ENCODE results near the gene CASZ1. TPM values are rescaled to one million over a fixed set of nuclear protein-coding genes. Genes with fewer than 3 reads are reported as not detected.

The CASZ1 gene, protein sequence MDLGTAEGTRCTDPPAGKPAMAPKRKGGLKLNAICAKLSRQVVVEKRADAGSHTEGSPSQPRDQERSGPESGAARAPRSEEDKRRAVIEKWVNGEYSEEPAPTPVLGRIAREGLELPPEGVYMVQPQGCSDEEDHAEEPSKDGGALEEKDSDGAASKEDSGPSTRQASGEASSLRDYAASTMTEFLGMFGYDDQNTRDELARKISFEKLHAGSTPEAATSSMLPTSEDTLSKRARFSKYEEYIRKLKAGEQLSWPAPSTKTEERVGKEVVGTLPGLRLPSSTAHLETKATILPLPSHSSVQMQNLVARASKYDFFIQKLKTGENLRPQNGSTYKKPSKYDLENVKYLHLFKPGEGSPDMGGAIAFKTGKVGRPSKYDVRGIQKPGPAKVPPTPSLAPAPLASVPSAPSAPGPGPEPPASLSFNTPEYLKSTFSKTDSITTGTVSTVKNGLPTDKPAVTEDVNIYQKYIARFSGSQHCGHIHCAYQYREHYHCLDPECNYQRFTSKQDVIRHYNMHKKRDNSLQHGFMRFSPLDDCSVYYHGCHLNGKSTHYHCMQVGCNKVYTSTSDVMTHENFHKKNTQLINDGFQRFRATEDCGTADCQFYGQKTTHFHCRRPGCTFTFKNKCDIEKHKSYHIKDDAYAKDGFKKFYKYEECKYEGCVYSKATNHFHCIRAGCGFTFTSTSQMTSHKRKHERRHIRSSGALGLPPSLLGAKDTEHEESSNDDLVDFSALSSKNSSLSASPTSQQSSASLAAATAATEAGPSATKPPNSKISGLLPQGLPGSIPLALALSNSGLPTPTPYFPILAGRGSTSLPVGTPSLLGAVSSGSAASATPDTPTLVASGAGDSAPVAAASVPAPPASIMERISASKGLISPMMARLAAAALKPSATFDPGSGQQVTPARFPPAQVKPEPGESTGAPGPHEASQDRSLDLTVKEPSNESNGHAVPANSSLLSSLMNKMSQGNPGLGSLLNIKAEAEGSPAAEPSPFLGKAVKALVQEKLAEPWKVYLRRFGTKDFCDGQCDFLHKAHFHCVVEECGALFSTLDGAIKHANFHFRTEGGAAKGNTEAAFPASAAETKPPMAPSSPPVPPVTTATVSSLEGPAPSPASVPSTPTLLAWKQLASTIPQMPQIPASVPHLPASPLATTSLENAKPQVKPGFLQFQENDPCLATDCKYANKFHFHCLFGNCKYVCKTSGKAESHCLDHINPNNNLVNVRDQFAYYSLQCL (N-terminal part only)
- 1 to 10 TPM; 1.7 to 2.0 TPM for total RNA-seq

DNA sequence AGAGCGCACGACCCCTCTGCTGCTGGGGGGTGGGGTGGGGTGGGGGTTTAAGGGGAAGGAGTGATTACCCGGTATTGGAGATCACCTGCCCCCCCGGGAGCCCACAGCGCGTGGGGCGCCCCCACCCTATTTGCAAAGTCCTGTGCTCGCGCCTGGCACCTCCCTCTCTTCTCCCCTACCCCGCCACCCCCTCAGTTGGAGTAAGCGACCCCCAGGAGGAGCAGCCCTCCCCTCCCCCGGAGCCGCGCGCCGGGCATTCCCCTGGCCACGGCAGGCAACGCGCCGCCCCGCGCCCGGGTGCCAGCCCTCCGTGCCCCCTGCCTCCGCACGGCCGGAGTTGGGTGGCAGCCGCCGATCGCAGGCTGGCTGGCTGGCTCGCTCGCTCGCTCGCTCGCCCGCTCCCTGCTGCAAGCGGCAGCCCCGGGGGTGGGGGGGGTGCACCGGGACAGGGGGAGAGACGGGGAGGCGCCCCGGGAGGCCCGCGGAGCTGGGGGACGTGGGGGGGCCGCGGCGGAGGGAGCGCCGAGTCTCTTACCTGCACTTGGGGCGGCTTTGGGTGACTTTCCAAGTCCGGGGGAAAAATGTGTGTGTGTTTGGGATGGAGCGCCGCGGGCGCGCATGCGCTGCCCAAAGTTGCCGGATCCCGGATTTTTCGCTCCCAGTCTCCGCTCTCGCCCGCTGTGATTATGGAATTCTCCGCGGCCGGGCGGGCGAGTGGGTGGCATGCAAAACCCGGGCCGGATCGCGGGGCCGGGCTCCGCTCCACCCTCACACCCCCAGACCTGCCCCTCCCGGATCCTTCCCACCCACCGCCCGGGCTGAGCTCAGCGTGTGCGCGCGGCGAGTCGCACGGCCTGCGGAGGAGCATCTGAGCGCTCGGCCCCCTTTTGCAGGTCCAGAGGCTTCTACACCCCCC is at the start of gene CASZ1:
Gene CASZ1, minus strand, starts transcription at position 618 of the 916 bp plus-strand sequence. CDS start 102,757 bp downstream, outside the sequence.
- Mint-ChIP-seq H3K4me3 (no peak within 1 kb of the TSS), H3K27ac (no peak within 1 kb of the TSS), H3K4me1 (ENCODE audit: low read depth) (peaks cover 16% of the 10 kb centered on the region), H3K36me3 (ENCODE audit: low read depth) (no peaks in the 10 kb centered on the region), H3K27me3 (ENCODE audit: low read depth) (peaks cover 53% of the 10 kb centered on the region), H3K9me3 (no peaks in the 10 kb centered on the region)
- CTCF ChIA-PET, result no interaction called here
- intact Hi-C loops (cut with micrococcal nuclease), result loop anchor here (10.0 kb wide), 1 partner anchor 281 kb away; no protein-coding TSS in a partner anchor
- DNase-seq, result no peak

DNA sequence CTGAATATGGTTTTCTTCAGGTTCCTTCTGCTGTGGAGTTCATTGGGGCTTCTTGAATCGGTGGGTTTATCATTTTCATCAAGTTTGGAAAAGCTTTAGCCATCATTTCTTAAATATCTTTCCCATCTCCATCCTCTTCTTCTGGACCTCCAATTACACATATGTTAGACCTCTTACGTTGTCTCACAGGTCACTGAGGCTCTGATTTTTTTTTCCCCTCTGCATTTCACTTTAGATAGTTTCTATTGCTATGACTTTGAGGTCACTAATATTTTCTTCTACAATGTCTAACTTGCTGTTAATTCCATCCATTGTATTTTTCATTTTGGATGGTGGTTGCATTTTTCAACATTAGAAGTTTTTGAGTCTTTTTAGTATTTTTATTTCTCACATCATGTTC is 47.3 kb upstream of the CASZ1 start:
- H3K9me3 Mint-ChIP-seq, result peaks cover 8% of the 10 kb centered on the region
- intact Hi-C loops (cut with micrococcal nuclease), result no loop called here
- H3K27ac Mint-ChIP-seq, result no peak overlapping the region
- peaks cover 2% of the 10 kb centered on the region for H3K36me3 Mint-ChIP-seq (ENCODE audit: low read depth)
- no peaks in the 10 kb centered on the region for H3K4me1 Mint-ChIP-seq (ENCODE audit: low read depth)
- peaks cover 4% of the 10 kb centered on the region for H3K27me3 Mint-ChIP-seq (ENCODE audit: low read depth)
- no peak overlapping the region for H3K4me3 Mint-ChIP-seq
- CTCF ChIA-PET, result interaction anchor here (0.8 kb wide), 1 partner anchor 649 kb away, joined by 4 read pairs; no protein-coding TSS in a partner anchor
- no peak for DNase-seq

DNA sequence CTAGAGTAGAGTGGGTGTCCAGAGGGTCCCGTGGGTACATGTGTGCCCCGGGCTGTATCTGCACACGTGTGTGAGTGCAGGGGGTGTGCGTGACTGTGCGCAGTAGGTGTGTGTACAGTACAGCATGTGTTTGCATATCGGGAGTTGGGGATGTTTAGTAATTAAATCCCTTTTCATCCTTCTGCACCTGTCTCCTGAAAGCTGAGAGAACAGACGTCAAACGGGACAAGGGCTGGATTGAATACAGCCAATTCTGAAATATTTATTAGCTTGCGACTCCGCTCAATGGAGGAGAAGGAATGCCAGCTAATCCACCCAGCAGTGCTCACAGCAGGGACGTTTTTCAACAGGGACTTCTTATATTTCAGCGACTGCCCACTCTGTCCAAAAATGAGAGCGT is 44.7 kb upstream of the CASZ1 start:
- peaks cover 15% of the 10 kb centered on the region for H3K27me3 Mint-ChIP-seq (ENCODE audit: low read depth)
- intact Hi-C loops (cut with micrococcal nuclease), result no loop called here
- H3K4me1 Mint-ChIP-seq (ENCODE audit: low read depth), result peaks cover 1% of the 10 kb centered on the region
- no peak overlapping the region for H3K4me3 Mint-ChIP-seq
- H3K36me3 Mint-ChIP-seq (ENCODE audit: low read depth), result peaks cover 2% of the 10 kb centered on the region
- CTCF ChIA-PET, result no interaction called here
- H3K9me3 Mint-ChIP-seq, result peaks cover 8% of the 10 kb centered on the region
- DNase-seq, result no peak
- no peak overlapping the region for H3K27ac Mint-ChIP-seq

DNA sequence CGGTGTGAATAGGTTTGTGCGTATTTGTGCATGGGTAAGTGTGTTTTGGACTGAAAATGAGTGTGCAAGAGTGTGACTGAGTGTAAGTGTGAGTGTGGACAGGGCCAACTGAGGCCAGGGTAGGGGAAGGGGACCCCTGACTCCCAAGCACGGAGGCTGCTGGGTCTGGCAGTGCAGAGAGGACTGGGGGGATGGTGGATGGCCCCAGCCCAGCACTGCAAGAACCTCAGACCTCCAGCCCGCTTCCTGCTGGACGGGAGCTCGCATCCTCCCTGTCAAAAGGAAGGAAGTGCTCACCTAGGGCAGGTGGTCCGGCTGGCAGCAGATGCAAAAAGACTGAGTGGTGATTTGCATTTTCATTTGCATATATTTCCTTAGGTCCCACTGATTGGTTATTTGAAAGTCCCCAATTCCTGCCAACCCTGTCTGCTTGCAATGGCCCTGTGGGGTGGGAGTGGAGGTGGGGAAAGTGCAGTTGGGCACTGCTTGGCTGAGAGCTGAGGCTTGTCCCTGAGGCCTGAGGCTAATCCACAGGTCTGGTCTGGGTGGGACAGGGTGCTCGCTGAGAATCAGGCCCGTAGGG is 42.8 kb upstream of the CASZ1 start:
- intact Hi-C loops (cut with micrococcal nuclease), result no loop called here
- H3K9me3 Mint-ChIP-seq, result peaks cover 7% of the 10 kb centered on the region
- no peak overlapping the region for H3K4me3 Mint-ChIP-seq
- peaks cover 2% of the 10 kb centered on the region for H3K36me3 Mint-ChIP-seq (ENCODE audit: low read depth)
- H3K4me1 Mint-ChIP-seq (ENCODE audit: low read depth), result peaks cover 1% of the 10 kb centered on the region
- H3K27me3 Mint-ChIP-seq (ENCODE audit: low read depth), result peaks cover 24% of the 10 kb centered on the region
- no peak overlapping the region for H3K27ac Mint-ChIP-seq
- DNase-seq, result no peak
- CTCF ChIA-PET, result no interaction called here

DNA sequence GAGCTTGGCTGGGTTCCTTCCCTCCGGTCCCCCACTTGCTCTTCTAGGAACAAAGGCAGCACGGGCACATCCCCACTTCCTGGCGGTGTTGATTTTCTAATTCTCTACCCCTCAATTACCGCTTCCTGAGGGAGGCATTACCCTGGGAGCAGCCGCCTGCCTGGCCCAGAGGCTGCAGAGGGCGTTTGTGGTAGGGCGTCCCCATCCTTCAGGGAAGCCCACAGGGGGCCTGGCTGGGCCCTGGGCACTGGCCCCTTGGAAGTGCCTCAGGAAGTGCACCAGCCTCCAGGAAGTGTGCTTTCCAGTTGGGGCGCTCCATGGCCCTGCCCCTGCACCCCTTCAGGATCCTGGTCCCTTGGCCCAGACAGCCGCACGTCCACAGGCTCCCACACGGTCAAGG is 42.1 kb upstream of the CASZ1 start:
- peaks cover 30% of the 10 kb centered on the region for H3K27me3 Mint-ChIP-seq (ENCODE audit: low read depth)
- no peak overlapping the region for H3K27ac Mint-ChIP-seq
- intact Hi-C loops (cut with micrococcal nuclease), result no loop called here
- no peak overlapping the region for H3K4me3 Mint-ChIP-seq
- no peak for DNase-seq
- CTCF ChIA-PET, result no interaction called here
- no peaks in the 10 kb centered on the region for H3K9me3 Mint-ChIP-seq
- no peaks in the 10 kb centered on the region for H3K36me3 Mint-ChIP-seq (ENCODE audit: low read depth)
- H3K4me1 Mint-ChIP-seq (ENCODE audit: low read depth), result peaks cover 1% of the 10 kb centered on the region

DNA sequence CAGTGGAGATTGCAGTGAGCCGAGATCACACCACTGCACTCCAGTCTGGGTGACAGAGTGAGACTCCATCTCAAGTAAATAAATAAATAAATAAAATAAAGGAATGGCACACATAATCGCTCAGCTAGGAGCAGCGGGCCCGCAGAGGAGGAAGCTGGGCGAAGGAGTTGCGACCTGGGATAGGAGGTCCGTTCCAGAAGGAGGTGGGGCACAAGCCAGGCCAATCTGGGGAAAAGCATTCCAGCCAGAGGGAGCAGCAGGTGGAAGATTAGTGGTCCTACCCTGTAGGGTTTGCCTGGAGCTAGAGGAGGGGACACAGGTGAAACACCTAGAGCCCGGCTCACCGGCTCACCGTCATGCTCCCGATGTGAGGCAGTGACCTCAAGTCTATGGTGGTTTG is 40.3 kb upstream of the CASZ1 start:
- DNase-seq, result no peak
- Mint-ChIP-seq H3K9me3 (no peaks in the 10 kb centered on the region), H3K27me3 (ENCODE audit: low read depth) (peaks cover 30% of the 10 kb centered on the region), H3K27ac (no peak overlapping the region), H3K4me3 (no peak overlapping the region), H3K4me1 (ENCODE audit: low read depth) (peaks cover 1% of the 10 kb centered on the region), H3K36me3 (ENCODE audit: low read depth) (no peaks in the 10 kb centered on the region)
- intact Hi-C loops (cut with micrococcal nuclease), result no loop called here
- CTCF ChIA-PET, result no interaction called here

DNA sequence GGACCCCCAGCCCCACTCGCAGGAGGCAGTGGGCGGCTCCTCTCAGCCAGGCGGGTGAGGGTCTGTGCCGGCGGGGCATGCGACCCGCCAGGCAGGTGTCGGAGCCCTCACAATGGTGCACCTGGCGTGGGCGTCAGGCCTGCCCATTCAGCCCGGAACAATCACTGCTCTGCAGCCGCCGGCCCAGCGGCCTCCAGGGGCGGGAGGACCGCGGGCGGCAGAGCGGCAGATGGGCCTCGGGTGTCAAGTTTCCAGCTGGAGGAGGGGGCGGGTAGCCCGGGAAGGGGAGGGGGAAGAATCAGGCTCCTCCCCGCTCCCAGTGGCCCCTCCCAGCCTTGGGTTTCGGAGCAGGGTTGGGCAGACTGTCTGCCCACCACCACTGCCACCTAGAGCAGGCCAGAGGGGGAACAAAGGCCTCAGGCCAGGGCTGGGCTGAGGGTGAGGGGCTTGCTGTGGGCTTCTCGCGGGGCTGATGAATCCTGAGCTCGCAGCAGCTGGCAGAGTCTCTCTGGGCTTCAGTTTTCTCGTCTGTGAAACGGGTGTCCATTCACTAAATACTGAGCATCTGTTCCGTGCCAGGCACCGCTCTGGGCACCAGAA is 39.5 kb upstream of the CASZ1 start:
- no peak overlapping the region for H3K27ac Mint-ChIP-seq
- CTCF ChIA-PET, result no interaction called here
- H3K4me3 Mint-ChIP-seq, result no peak overlapping the region
- peaks cover 30% of the 10 kb centered on the region for H3K27me3 Mint-ChIP-seq (ENCODE audit: low read depth)
- peak; percentile 18 for DNase-seq
- H3K9me3 Mint-ChIP-seq, result no peaks in the 10 kb centered on the region
- intact Hi-C loops (cut with micrococcal nuclease), result no loop called here
- no peaks in the 10 kb centered on the region for H3K36me3 Mint-ChIP-seq (ENCODE audit: low read depth)
- peaks cover 1% of the 10 kb centered on the region for H3K4me1 Mint-ChIP-seq (ENCODE audit: low read depth)

DNA sequence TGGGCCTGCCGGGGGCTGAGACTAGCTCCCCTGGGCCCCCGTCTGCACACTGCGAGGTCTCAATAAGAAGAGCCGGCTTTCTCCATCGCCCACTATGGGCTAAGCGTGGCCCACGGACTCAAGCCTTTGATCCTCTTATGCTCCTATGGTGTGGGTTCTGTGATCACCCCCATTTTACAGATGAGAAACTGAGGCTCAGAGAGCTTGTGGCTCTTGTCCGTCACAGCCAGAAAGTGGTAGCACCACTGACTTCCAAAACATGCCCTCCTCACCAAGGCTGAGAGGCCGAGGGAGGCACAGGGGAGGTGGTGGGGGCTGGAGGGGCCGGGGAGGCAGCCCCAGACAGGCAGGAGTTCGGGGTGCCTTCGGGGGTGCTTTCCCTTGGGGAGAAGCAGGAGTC is 39.0 kb upstream of the CASZ1 start:
- no peak overlapping the region for H3K4me3 Mint-ChIP-seq
- H3K4me1 Mint-ChIP-seq (ENCODE audit: low read depth), result peaks cover 1% of the 10 kb centered on the region
- H3K27ac Mint-ChIP-seq, result no peak overlapping the region
- CTCF ChIA-PET, result no interaction called here
- H3K9me3 Mint-ChIP-seq, result no peaks in the 10 kb centered on the region
- intact Hi-C loops (cut with micrococcal nuclease), result no loop called here
- no peaks in the 10 kb centered on the region for H3K36me3 Mint-ChIP-seq (ENCODE audit: low read depth)
- peaks cover 30% of the 10 kb centered on the region for H3K27me3 Mint-ChIP-seq (ENCODE audit: low read depth)
- no peak for DNase-seq

DNA sequence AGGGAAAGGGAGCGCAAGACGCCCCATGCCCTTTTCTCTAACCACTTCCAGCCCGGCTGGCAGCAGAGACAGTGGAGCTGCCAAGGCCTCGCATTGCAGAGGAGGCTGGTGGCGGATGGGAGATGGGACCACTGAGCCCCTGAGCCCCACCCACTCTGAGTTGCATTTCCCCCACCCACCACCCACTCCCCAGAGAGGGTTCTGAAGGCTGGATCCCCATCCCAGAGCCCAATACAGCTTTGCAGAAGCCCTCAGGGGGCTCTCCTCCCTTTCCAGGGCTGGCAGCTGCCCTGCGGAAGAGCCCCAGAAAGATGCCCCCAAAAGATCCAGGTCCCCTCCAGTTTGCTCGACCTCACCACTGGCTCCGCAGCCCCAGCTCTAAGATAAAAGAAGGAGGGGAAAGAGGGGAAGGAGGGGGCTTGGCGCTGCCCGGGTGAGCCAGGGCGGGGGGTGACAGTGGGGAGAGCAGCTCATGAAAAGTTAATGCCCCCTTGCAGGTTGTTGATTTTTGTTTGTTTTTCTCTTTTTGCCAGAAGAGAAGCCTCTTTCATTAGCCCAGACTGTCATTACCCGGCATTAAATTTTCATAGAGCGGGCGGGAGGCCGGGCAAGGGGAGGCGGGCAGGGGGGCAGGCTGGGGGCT is 38.4 kb upstream of the CASZ1 start:
- CTCF ChIA-PET, result no interaction called here
- no peak for DNase-seq
- Mint-ChIP-seq H3K36me3 (ENCODE audit: low read depth) (no peaks in the 10 kb centered on the region), H3K4me1 (ENCODE audit: low read depth) (peaks cover 1% of the 10 kb centered on the region), H3K9me3 (no peaks in the 10 kb centered on the region), H3K27me3 (ENCODE audit: low read depth) (peaks cover 30% of the 10 kb centered on the region), H3K4me3 (no peak overlapping the region), H3K27ac (no peak overlapping the region)
- intact Hi-C loops (cut with micrococcal nuclease), result no loop called here

DNA sequence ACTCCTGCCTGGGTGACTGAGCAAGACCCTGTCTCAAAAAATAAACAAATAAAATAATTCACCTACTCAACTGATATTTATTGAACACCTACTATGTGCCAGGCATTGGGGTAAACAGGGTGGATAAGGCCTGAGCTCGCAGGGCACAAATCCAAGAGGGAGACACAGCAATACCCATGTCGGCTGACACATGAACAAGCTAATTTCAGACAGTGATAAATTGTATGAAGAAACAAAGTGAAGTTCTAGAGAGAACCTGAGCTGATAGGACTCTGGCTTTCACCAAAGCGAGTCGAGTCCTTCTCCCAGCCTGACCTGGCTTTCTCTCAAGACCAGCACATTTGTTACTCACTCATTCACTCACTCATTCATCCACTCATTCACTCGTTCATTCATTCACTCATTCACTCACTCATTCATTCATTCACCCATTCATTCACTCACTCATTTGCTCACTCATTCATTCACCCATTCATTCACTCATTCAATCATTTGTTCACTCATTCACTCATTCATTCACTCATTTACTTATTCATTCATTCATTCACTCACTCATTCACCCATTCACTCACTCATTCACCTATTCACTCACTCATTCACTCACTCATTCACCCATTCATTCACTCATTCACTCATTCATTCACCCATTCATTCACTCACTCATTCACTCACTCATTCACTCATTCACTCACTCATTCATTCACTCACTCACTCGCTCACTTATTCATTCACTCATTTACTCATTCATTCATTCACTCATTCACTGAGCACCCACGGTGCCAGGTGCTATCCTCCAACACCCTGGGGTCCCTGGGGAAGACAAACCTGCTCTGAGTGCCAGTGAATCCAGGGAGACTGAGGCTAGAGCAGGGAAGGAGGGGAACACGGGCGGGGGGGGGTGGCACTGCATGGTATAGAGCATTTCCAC is 37.4 kb upstream of the CASZ1 start:
- DNase-seq, result peak; percentile 13
- Mint-ChIP-seq H3K9me3 (no peaks in the 10 kb centered on the region), H3K4me3 (no peak overlapping the region), H3K27ac (no peak overlapping the region), H3K36me3 (ENCODE audit: low read depth) (no peaks in the 10 kb centered on the region), H3K4me1 (ENCODE audit: low read depth) (peaks cover 1% of the 10 kb centered on the region), H3K27me3 (ENCODE audit: low read depth) (peaks cover 28% of the 10 kb centered on the region)
- CTCF ChIA-PET, result no interaction called here
- intact Hi-C loops (cut with micrococcal nuclease), result no loop called here
